Panc1 (cell line): ENCODE results near the gene ACTL7B. TPM values are rescaled to one million over a fixed set of nuclear protein-coding genes. Genes with fewer than 3 reads are reported as not detected.

Source experiments
- ATAC-seq: fragments of 200-7000 bp; cut with Tn5 transposase; 2 replicates; pipeline ENCODE4 v1.9.1; 2020; ENCODE audit warnings: mild to moderate bottlenecking, moderate library complexity
- BruUV-seq: library from RNA; stranded (reverse); fragments of 400-500 nt; replicated peaks from 2 replicates; lab custom pipeline; 2021; lab: Mats Ljungman, UMichigan
- CTCF ChIA-PET: fragments of 300-600 bp; sonication (Branson Sonifier 250); formaldehyde crosslinking; loops from one replicate; lab custom pipeline; 2022; ENCODE audit warnings: antibody characterized with exemption; lab: Charles Lee
- POLR2A ChIA-PET: fragments of 300-600 bp; sonication (Branson Sonifier 250); formaldehyde crosslinking; loops from one replicate; lab custom pipeline; 2022; ENCODE audit warnings: antibody characterized with exemption; lab: Charles Lee
- DNase-seq: peaks from one replicate; pipeline ENCODE4 v3.0.0-alpha.2; 2010; ENCODE audit warnings: low read depth, low spot score
- H3K27ac ChIP-seq: 2 replicates; pipeline ENCODE4 v1.5.1; 2011; ENCODE audit warnings: mild to moderate bottlenecking, low read length, inconsistent platforms
- H3K27me3 ChIP-seq: fragments of 200-500 bp; sonication (Bioruptor generic); 2 replicates; pipeline ENCODE4 v1.6.0; 2014; ENCODE audit warnings: low read length, inconsistent platforms; ENCODE audit not compliant: control insufficient read depth, insufficient read depth
- H3K36me3 ChIP-seq: fragments of 200-500 bp; sonication (Bioruptor generic); 2 replicates; pipeline ENCODE4 v1.5.1; 2014; ENCODE audit warnings: inconsistent platforms, mild to moderate bottlenecking, low read length, moderate library complexity; ENCODE audit not compliant: control insufficient read depth, insufficient read depth
- H3K4me1 ChIP-seq: 2 replicates; pipeline ENCODE4 v1.5.1; 2011; ENCODE audit warnings: inconsistent platforms, mild to moderate bottlenecking, low read length, moderate library complexity; ENCODE audit not compliant: control insufficient read depth, insufficient read depth
- H3K4me3 ChIP-seq, 2 experiments: 2 replicates each; pipeline ENCODE4 v1.5.1; 2011 to 2012; ENCODE audit warnings: low read depth in 2 of 2, low read length in 2 of 2, mild to moderate bottlenecking in 2 of 2, inconsistent platforms in 1 of 2, moderate library complexity in 1 of 2
- H3K9me3 ChIP-seq: fragments of 200-500 bp; sonication (Bioruptor generic); 2 replicates; pipeline ENCODE4 v1.5.1; 2014; ENCODE audit warnings: low read depth, mild to moderate bottlenecking, inconsistent platforms, low read length, moderate library complexity; ENCODE audit not compliant: control insufficient read depth, insufficient read depth
- CTCF ChIP-seq: fragments of 450-650 bp; IDR thresholded peaks from 2 replicates; pipeline ENCODE4 v1.5.1; 2017; ENCODE audit warnings: mild to moderate bottlenecking
- POLR2AphosphoS5 ChIP-seq: IDR thresholded peaks from 2 replicates; pipeline ENCODE4 v1.6.1; 2012; ENCODE audit warnings: mild to moderate bottlenecking, low read depth, low read length, moderate library complexity
- REST ChIP-seq, 2 experiments: IDR thresholded peaks; 2 replicates each; pipeline ENCODE4 v1.6.1; 2011 to 2012; ENCODE audit warnings: low read depth in 2 of 2, control low read depth in 1 of 2, low read length in 1 of 2, mild to moderate bottlenecking in 1 of 2, moderate library complexity in 1 of 2; ENCODE audit not compliant: insufficient read depth in 1 of 2
- SIN3A ChIP-seq: IDR thresholded peaks from 2 replicates; pipeline ENCODE4 v1.6.1; 2012; ENCODE audit warnings: low read depth, mild to moderate bottlenecking, low read length, moderate library complexity, borderline replicate concordance; ENCODE audit not compliant: insufficient read depth
- TCF7L2 ChIP-seq: IDR thresholded peaks from 2 replicates; pipeline ENCODE4 v1.6.1; 2011; ENCODE audit warnings: mild to moderate bottlenecking, low read depth, low read length, inconsistent platforms
- in situ Hi-C: cut with HindIII; loops from 2 replicates; pipeline ENCODE4 v1.10.0; 2016; ENCODE audit warnings: low sequenced_read_pairs, low pct_unique_long_range_greater_than_20kb
- intact Hi-C: fragments of 100-400 bp; cut with micrococcal nuclease; formaldehyde crosslinking; loops from one replicate; pipeline ENCODE4 v1.10.0; 2022; ENCODE audit not compliant: unreplicated experiment
- total RNA-seq: library from RNA; stranded (reverse); gene quantifications from one replicate; pipeline ENCODE4 v1.2.1, GENCODE V29; 2021; ENCODE audit not compliant: unreplicated experiment

ACTL7B gene
- total RNA-seq, 1 experiment from 2014 or later: not detected

GRCh38 chr9:108836319-108836718, 19.5 kb downstream of the ACTL7B start:
- no TSS peak for BruUV-seq
- ATAC-seq: no peak
- POLR2A ChIA-PET: no interaction called here

GRCh38 chr9:108835831-108836230, 20.0 kb downstream of the ACTL7B start:
- no TSS peak for BruUV-seq
- H3K4me1 ChIP-seq: no peaks in the 10 kb centered on the region
- no peaks in the 10 kb centered on the region for H3K9me3 ChIP-seq
- H3K36me3 ChIP-seq: no peaks in the 10 kb centered on the region
- intact Hi-C loops (no loop called here), in situ Hi-C loops (no loop called here)
- ATAC-seq: no peak
- H3K27me3 ChIP-seq: no peaks in the 10 kb centered on the region
- no peak for DNase-seq
- TF ChIP-seq CTCF (no peak), TCF7L2 (no peak), REST (IDR thresholded peaks at IDR 0.05; ENCODE audit: insufficient read depth in 1 of 2, low read depth in 2 of 2, low read length in 1 of 2) (no peak), SIN3A (no peak), POLR2AphosphoS5 (no peak)
- CTCF ChIA-PET: no interaction called here
- H3K27ac ChIP-seq: no peak overlapping the region
- no peak overlapping the region for H3K4me3 ChIP-seq
- POLR2A ChIA-PET: no interaction called here

More at GRCh38 chr9:108836319-108836718, 19.5 kb downstream of the ACTL7B start:
- no peak for DNase-seq
- Histone ChIP-seq H3K27me3 (no peaks in the 10 kb centered on the region), H3K4me3 (no peak overlapping the region), H3K36me3 (no peaks in the 10 kb centered on the region), H3K4me1 (no peaks in the 10 kb centered on the region), H3K27ac (no peak overlapping the region), H3K9me3 (no peaks in the 10 kb centered on the region)
- intact Hi-C loops: no loop called here
- CTCF ChIA-PET: no interaction called here
- in situ Hi-C loops: no loop called here
- TF ChIP-seq REST (IDR thresholded peaks at IDR 0.05; ENCODE audit: insufficient read depth in 1 of 2, low read depth in 2 of 2, low read length in 1 of 2) (no peak), CTCF (no peak), TCF7L2 (no peak), POLR2AphosphoS5 (no peak), SIN3A (no peak)
